CMK (cell line): ENCODE data around the gene ERI3.

ENCODE experiments used
- DNase-seq: peaks from one replicate; pipeline ENCODE4 v3.0.0-alpha.2; 2010; ENCODE audit warnings: low read depth

The ERI3 gene

GRCh38 chr1:44282704-44283426 lies 72.2 kb downstream of the ERI3 start:
- no peak for DNase-seq

GRCh38 chr1:44281962-44282703 lies 72.9 kb downstream of the ERI3 start:
- no peak for DNase-seq

GRCh38 chr1:44276901-44277300 lies 78.2 kb downstream of the ERI3 start:
- DNase-seq = no peak

- DNase-seq = no peak
These were observed 79.1 kb downstream of the ERI3 start for GRCh38 chr1:44275991-44276405.

GRCh38 chr1:44275296-44275962 lies 79.6 kb downstream of the ERI3 start:
- no peak for DNase-seq

- no peak for DNase-seq
These were observed 81.3 kb downstream of the ERI3 start for GRCh38 chr1:44273560-44274350.

GRCh38 chr1:44272992-44273391 lies 82.1 kb downstream of the ERI3 start:
- DNase-seq = no peak

GRCh38 chr1:44271646-44272045 lies 83.4 kb downstream of the ERI3 start:
- DNase-seq = no peak

- DNase-seq = no peak
These were observed 84.1 kb downstream of the ERI3 start for GRCh38 chr1:44270686-44271628.

- no peak for DNase-seq
These were observed 87.0 kb downstream of the ERI3 start for GRCh38 chr1:44268054-44268453.

- DNase-seq = no peak
These were observed 87.6 kb downstream of the ERI3 start for GRCh38 chr1:44267438-44267837.

GRCh38 chr1:44266400-44267344 lies 88.4 kb downstream of the ERI3 start:
- no peak for DNase-seq

- DNase-seq = no peak
These were observed 89.2 kb downstream of the ERI3 start for GRCh38 chr1:44265656-44266358.

- no peak for DNase-seq
These were observed 90.6 kb downstream of the ERI3 start for GRCh38 chr1:44264451-44264771.

GRCh38 chr1:44263568-44264450 lies 91.2 kb downstream of the ERI3 start:
- DNase-seq = no peak

GRCh38 chr1:44262816-44263567 lies 92.1 kb downstream of the ERI3 start:
- DNase-seq = no peak

- DNase-seq = no peak
These were observed 92.6 kb downstream of the ERI3 start for GRCh38 chr1:44262414-44262813.

- DNase-seq = no peak
These were observed 93.1 kb downstream of the ERI3 start for GRCh38 chr1:44261962-44262361.
